WTC11 (cell line): ENCODE results near the gene CDC73. TPM values are rescaled to one million over a fixed set of nuclear protein-coding genes. Genes with fewer than 3 reads are reported as not detected.

ENCODE experiments used
- ATAC-seq: fragments of 200-7000 bp; cut with Tn5 transposase; 2 replicates; pipeline ENCODE4 v1.10.0; 2021; ENCODE audit warnings: mild to moderate bottlenecking, moderate library complexity
- CTCF ChIA-PET: fragments of 300-600 bp; sonication (Branson Sonifier 250); formaldehyde crosslinking; loops from one replicate; lab custom pipeline; 2021; ENCODE audit warnings: antibody characterized with exemption; lab: Charles Lee
- POLR2A ChIA-PET: fragments of 350-600 bp; sonication (Branson Sonifier 250); formaldehyde crosslinking; loops from one replicate; lab custom pipeline; 2021; ENCODE audit warnings: antibody characterized with exemption; lab: Charles Lee
- DNase-seq: peaks from one replicate; pipeline ENCODE4 v3.0.0; 2021; ENCODE audit warnings: low spot score
- H3K27ac Mint-ChIP-seq: 2 replicates; pipeline ENCODE4 v1.8.0; 2021; ENCODE audit warnings: mixed read lengths
- H3K27me3 Mint-ChIP-seq: 2 replicates; pipeline ENCODE4 v1.8.0; 2021; ENCODE audit warnings: low read depth, mild to moderate bottlenecking, moderate library complexity, mixed read lengths
- H3K36me3 Mint-ChIP-seq: 2 replicates; pipeline ENCODE4 v1.8.0; 2021; ENCODE audit warnings: mixed read lengths
- H3K4me1 Mint-ChIP-seq: 2 replicates; pipeline ENCODE4 v1.8.0; 2022; ENCODE audit warnings: mixed read lengths
- H3K4me3 Mint-ChIP-seq: 2 replicates; pipeline ENCODE4 v1.8.0; 2021; ENCODE audit warnings: mild to moderate bottlenecking, moderate library complexity, mixed read lengths
- H3K9me3 Mint-ChIP-seq: 2 replicates; pipeline ENCODE4 v1.8.0; 2021; ENCODE audit warnings: mixed read lengths
- CBFB ChIP-seq: sonication (generic); formaldehyde crosslinking; IDR thresholded peaks from 2 replicates; pipeline ENCODE4 v1.8.1; 2022; ENCODE audit warnings: mild to moderate bottlenecking, low read depth, missing genetic modification reagents
- CREM ChIP-seq: sonication (generic); formaldehyde crosslinking; IDR thresholded peaks from 2 replicates; pipeline ENCODE4 v1.8.1; 2022; ENCODE audit warnings: mild to moderate bottlenecking, missing genetic modification reagents, moderate library complexity
- E2F1 ChIP-seq: sonication (generic); formaldehyde crosslinking; IDR thresholded peaks from 2 replicates; pipeline ENCODE4 v1.8.0; 2022; ENCODE audit warnings: mild to moderate bottlenecking, missing genetic modification reagents
- ELF4 ChIP-seq: sonication (generic); formaldehyde crosslinking; IDR thresholded peaks from 2 replicates; pipeline ENCODE4 v1.8.1; 2022; ENCODE audit warnings: low read depth, mild to moderate bottlenecking, moderate library complexity, missing genetic modification reagents
- EMX1 ChIP-seq: fragments of 250-450 bp; sonication (Bioruptor Pico); IDR thresholded peaks from 2 replicates; pipeline ENCODE4 v1.8.0; 2021; ENCODE audit warnings: mild to moderate bottlenecking
- FOXJ3 ChIP-seq: sonication (generic); formaldehyde crosslinking; IDR thresholded peaks from 2 replicates; pipeline ENCODE4 v1.9.0; 2021; ENCODE audit warnings: missing genetic modification reagents, mild to moderate bottlenecking, borderline replicate concordance
- FOXP1 ChIP-seq: sonication (generic); formaldehyde crosslinking; IDR thresholded peaks from 2 replicates; pipeline ENCODE4 v1.8.0; 2022; ENCODE audit warnings: missing genetic modification reagents, mild to moderate bottlenecking, moderate library complexity, borderline replicate concordance
- JUN ChIP-seq: sonication (generic); formaldehyde crosslinking; IDR thresholded peaks from 2 replicates; pipeline ENCODE4 v1.8.0; 2023; ENCODE audit warnings: mild to moderate bottlenecking, missing genetic modification reagents
- NR2C2 ChIP-seq: sonication (generic); formaldehyde crosslinking; IDR thresholded peaks from 2 replicates; pipeline ENCODE4 v1.8.0; 2022; ENCODE audit warnings: mild to moderate bottlenecking, missing genetic modification reagents
- OVOL2 ChIP-seq: fragments of 250-450 bp; sonication (Bioruptor Pico); IDR thresholded peaks from 2 replicates; pipeline ENCODE4 v1.9.0; 2021; ENCODE audit warnings: mild to moderate bottlenecking, borderline replicate concordance
- RORB ChIP-seq: fragments of 250-450 bp; sonication (Bioruptor Pico); IDR thresholded peaks from 2 replicates; pipeline ENCODE4 v1.9.0; 2021; ENCODE audit warnings: mild to moderate bottlenecking
- TCF7 ChIP-seq: sonication (generic); formaldehyde crosslinking; IDR thresholded peaks from 2 replicates; pipeline ENCODE4 v1.8.0; 2022; ENCODE audit warnings: mild to moderate bottlenecking, low read depth, missing genetic modification reagents, moderate library complexity
- ZBTB21 ChIP-seq: sonication (generic); formaldehyde crosslinking; IDR thresholded peaks from 2 replicates; pipeline ENCODE4 v1.8.1; 2023; ENCODE audit warnings: mild to moderate bottlenecking, missing genetic modification reagents, borderline replicate concordance
- ZBTB43 ChIP-seq: sonication (generic); formaldehyde crosslinking; IDR thresholded peaks from 2 replicates; pipeline ENCODE4 v1.8.1; 2023; ENCODE audit warnings: mild to moderate bottlenecking, missing genetic modification reagents
- ZNF281 ChIP-seq: sonication (generic); formaldehyde crosslinking; IDR thresholded peaks from 2 replicates; pipeline ENCODE4 v1.8.0; 2023; ENCODE audit warnings: mild to moderate bottlenecking, missing genetic modification reagents
- ZNF317 ChIP-seq: sonication (generic); formaldehyde crosslinking; IDR thresholded peaks from 2 replicates; pipeline ENCODE4 v1.8.1; 2023; ENCODE audit warnings: low read depth, mild to moderate bottlenecking, moderate library complexity, missing genetic modification reagents, borderline replicate concordance
- ZNF416 ChIP-seq: fragments of 250-450 bp; sonication (Bioruptor Pico); IDR thresholded peaks from 2 replicates; pipeline ENCODE4 v1.9.0; 2021; ENCODE audit warnings: mild to moderate bottlenecking, inconsistent platforms
- ZSCAN18 ChIP-seq: fragments of 250-450 bp; sonication (Bioruptor Pico); IDR thresholded peaks from 2 replicates; pipeline ENCODE4 v2.1.2; 2022; ENCODE audit warnings: mild to moderate bottlenecking, moderate library complexity
- total RNA-seq: library from RNA; stranded (reverse); gene quantifications from 3 replicates; pipeline ENCODE4 v1.2.3, GENCODE V29; 2021
- TF ChIP-seq, protein P1 (sequence below): sonication (generic); formaldehyde crosslinking; IDR thresholded peaks from 2 replicates; pipeline ENCODE4 v1.8.1; 2023; ENCODE audit warnings: mild to moderate bottlenecking, missing genetic modification reagents
- TF ChIP-seq, protein P2 (sequence below): sonication (generic); formaldehyde crosslinking; IDR thresholded peaks from 2 replicates; pipeline ENCODE4 v1.8.0; 2023; ENCODE audit warnings: missing genetic modification reagents

The CDC73 gene
- total RNA-seq, 1 experiment from 2014 or later: 57.1 TPM

DNA sequence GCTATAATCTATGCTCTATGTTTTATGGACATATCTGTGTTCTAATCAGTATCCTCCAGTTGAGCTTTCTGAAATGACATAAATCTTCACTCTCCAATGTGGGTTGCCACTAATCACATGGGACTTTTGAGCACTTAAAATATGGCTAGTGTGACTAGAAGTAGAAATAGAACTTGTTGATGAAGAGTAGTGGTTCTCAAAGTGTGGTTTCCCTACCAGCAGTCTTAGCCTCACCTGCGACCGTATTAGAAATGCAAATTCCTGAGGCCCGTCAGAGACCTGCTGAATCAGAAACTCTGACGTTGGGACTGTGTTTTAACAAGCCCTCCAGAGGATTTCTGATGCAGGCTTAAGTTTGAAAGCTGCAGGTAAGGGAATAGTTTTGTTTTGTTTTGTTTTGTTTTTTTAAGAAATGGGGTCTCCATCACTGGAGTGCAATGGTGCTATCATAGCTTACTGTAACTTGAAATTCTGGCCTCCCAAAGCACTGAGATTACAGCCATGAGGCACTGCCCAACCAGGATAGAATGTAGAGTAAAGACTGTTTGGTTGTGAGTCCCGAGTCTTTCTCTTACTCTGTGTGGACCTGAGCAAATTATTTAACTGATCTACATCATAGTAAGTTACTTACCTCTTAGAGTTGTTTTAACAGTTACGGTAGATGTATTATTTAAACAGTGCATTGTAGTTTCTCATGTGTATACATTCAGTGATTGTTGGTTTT, 38.3 kb upstream of the CDC73 start (continued):
- TF ChIP-seq ZBTB43 (CRISPR knock-in tag) (no peak), FOXP1 (CRISPR knock-in tag) (no peak)

GRCh38 chr1:193085263-193085662, 36.6 kb upstream of the CDC73 start:
- Mint-ChIP-seq H3K27ac (no peak overlapping the region), H3K4me1 (peaks cover 5% of the 10 kb centered on the region; the same call in 1 of the 2 replicates), H3K36me3 (peaks cover 32% of the 10 kb centered on the region), H3K27me3 (no peaks in the 10 kb centered on the region), H3K4me3 (no peak overlapping the region), H3K9me3 (no peaks in the 10 kb centered on the region)
- ChIA-PET POLR2A (no interaction called here), CTCF (interaction anchor here (1.3 kb wide), 1 partner anchor 15 kb away, joined by 4 read pairs; no protein-coding TSS in a partner anchor)
- DNase-seq (no peak), ATAC-seq (no peak)
- TF ChIP-seq ZNF317 (CRISPR knock-in tag) (no peak), EMX1 (CRISPR knock-in tag) (no peak), ZNF416 (no peak), ZNF281 (CRISPR knock-in tag) (no peak), JUN (no peak)
- TF ChIP-seq, protein P1, sequence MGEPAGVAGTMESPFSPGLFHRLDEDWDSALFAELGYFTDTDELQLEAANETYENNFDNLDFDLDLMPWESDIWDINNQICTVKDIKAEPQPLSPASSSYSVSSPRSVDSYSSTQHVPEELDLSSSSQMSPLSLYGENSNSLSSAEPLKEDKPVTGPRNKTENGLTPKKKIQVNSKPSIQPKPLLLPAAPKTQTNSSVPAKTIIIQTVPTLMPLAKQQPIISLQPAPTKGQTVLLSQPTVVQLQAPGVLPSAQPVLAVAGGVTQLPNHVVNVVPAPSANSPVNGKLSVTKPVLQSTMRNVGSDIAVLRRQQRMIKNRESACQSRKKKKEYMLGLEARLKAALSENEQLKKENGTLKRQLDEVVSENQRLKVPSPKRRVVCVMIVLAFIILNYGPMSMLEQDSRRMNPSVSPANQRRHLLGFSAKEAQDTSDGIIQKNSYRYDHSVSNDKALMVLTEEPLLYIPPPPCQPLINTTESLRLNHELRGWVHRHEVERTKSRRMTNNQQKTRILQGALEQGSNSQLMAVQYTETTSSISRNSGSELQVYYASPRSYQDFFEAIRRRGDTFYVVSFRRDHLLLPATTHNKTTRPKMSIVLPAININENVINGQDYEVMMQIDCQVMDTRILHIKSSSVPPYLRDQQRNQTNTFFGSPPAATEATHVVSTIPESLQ (CRISPR knock-in tag): no peak

DNA sequence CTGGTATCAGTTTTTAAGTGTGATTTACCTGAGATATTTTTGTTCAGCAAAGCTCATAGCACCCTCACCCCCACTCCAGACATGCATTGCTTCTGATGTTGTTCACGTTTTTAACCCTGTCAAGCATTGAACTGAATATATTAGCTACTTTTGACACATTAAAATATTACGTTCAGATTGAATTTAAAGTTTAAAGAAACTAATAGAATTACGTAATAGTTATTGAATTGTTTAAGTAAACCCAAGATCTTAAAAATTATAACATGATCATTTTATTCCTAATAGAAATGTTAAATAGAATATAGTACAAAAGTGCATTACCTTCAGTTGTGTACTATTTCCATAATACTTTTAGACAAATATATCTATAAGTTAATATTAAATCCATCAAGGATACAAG, 35.5 kb upstream of the CDC73 start:
- ChIA-PET POLR2A (no interaction called here), CTCF (no interaction called here)
- Mint-ChIP-seq H3K27ac (no peak overlapping the region), H3K4me3 (no peak overlapping the region), H3K27me3 (no peaks in the 10 kb centered on the region), H3K4me1 (peaks cover 5% of the 10 kb centered on the region; the same call in 1 of the 2 replicates), H3K9me3 (no peaks in the 10 kb centered on the region), H3K36me3 (peaks cover 27% of the 10 kb centered on the region)
- TF ChIP-seq OVOL2 (CRISPR knock-in tag): no peak
- DNase-seq (no peak), ATAC-seq (no peak)

DNA sequence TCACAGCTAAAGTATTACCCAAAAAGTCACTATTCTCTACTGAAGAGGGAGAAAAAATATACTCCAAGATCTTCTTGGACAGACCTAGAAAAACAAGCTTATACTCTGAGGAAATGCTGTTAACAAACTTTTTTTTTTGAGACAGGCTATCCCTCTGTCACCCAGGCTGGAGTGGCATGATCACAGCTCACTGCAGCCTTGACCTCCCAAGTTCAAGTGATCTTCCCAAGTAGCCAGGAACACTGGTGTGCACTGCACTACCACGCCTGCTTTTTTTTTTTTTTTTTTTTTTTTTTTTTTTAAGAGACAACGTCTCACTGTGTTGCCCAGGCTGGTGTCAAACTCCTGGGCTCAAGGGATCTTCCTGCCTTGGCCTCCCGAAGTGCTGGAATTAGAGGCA, 33.9 kb upstream of the CDC73 start:
- Mint-ChIP-seq H3K36me3 (peaks cover 22% of the 10 kb centered on the region), H3K27ac (no peak overlapping the region), H3K9me3 (no peaks in the 10 kb centered on the region), H3K4me1 (peaks cover 5% of the 10 kb centered on the region; the same call in 1 of the 2 replicates), H3K27me3 (no peaks in the 10 kb centered on the region), H3K4me3 (no peak overlapping the region)
- no peak for DNase-seq
- CTCF ChIA-PET: interaction anchor here (0.7 kb wide), 1 partner anchor 16 kb away, joined by 3 read pairs; no protein-coding TSS in a partner anchor
- POLR2A ChIA-PET: interaction anchor here (0.6 to 0.7 kb wide), 2 partner anchors 243 to 962 kb away, joined by 3 read pairs; no protein-coding TSS in a partner anchor
- no peak for ATAC-seq
- no peak for TF ChIP-seq NR2C2 (CRISPR knock-in tag)
- no peak for TF ChIP-seq E2F1 (CRISPR knock-in tag)
- TF ChIP-seq, protein P2, sequence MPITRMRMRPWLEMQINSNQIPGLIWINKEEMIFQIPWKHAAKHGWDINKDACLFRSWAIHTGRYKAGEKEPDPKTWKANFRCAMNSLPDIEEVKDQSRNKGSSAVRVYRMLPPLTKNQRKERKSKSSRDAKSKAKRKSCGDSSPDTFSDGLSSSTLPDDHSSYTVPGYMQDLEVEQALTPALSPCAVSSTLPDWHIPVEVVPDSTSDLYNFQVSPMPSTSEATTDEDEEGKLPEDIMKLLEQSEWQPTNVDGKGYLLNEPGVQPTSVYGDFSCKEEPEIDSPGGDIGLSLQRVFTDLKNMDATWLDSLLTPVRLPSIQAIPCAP (CRISPR knock-in tag): no peak
- no peak for TF ChIP-seq ZBTB21
- TF ChIP-seq ELF4 (CRISPR knock-in tag): no peak
- no peak for TF ChIP-seq TCF7 (CRISPR knock-in tag)
- no peak for TF ChIP-seq ZSCAN18 (CRISPR knock-in tag)
- no peak for TF ChIP-seq RORB (CRISPR knock-in tag)
- no peak for TF ChIP-seq FOXJ3
- no peak for TF ChIP-seq CREM (CRISPR knock-in tag)
- TF ChIP-seq CBFB: no peak
